GM18519 (cell line): Measurements from ENCODE around the gene OR2L8.

Experiments
- ATAC-seq: cut with Tn5 transposase; IDR thresholded peaks from one replicate; pipeline ENCODE4 v1.9.1; 2021; ENCODE audit warnings: mild to moderate bottlenecking, moderate library complexity; ENCODE audit not compliant: unreplicated experiment, low FRiP score

OR2L8 gene

GRCh38 chr1:247966532-247967204 lies 18.0 kb downstream of the OR2L8 start:
- peak; percentile 86 for ATAC-seq

- no peak for ATAC-seq
Measured at GRCh38 chr1:247992986-247993385, 44.3 kb downstream of the OR2L8 start.

- no peak for ATAC-seq
Measured at GRCh38 chr1:247998811-247999210, 50.2 kb downstream of the OR2L8 start.
